Measurements from ENCODE around the gene IKZF5. TPM values are rescaled to one million over a fixed set of nuclear protein-coding genes. Genes with fewer than 3 reads are reported as not detected.

Gene IKZF5
- total and polyA plus RNA-seq, 2 experiments from 2014 or later: 6.9 to 10.5 TPM

DNA sequence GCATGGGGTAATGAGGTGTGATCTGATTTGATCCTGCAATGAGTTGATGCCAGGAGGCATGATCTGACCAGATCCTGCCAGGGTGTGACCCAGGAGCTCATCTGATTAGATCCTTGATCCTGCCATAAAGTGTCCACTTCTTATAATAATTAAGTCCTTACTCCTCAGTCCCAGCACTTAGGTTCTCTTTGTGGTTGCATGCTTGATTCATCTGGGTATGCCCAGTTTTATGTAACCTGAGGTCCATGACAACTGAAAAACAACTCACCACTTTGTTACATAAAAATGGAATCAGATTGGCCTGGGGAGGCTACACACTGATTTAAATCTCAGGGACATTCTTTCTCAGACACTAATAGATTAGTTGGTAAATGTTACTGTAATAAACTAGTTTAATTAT is 19.3 kb upstream of the IKZF5 start:
- DNase-seq (ENCODE audit: low spot score): no peak
- Histone ChIP-seq H3K27me3 (ENCODE audit: insufficient read depth) (no peaks in the 10 kb centered on the region; the same call in 1 of the 2 replicates), H3K27ac (ENCODE audit: low read depth) (no peak overlapping the region), H2AFZ (no peak overlapping the region), H3K4me1 (ENCODE audit: insufficient read depth) (peaks cover 16% of the 10 kb centered on the region), H3K36me3 (ENCODE audit: insufficient read depth) (no peaks in the 10 kb centered on the region), H3K79me2 (replicated peaks; ENCODE audit: insufficient read depth) (no peaks in the 10 kb centered on the region), H3K4me3 (no peak overlapping the region), H4K20me1 (replicated peaks; ENCODE audit: insufficient read depth) (no peaks in the 10 kb centered on the region), H3F3A (replicated peaks; ENCODE audit: low read depth) (no peaks in the 10 kb centered on the region), H3K9me2 (ENCODE audit: insufficient read depth) (0 out of 2 replicates have a peak, but pooled peaks cover 3% of the 10 kb centered on the region), H3K4me2 (no peak overlapping the region)
- Mint-ChIP-seq H3K36me3 (ENCODE audit: low read depth) (no peaks in the 10 kb centered on the region), H3K27ac (no peak overlapping the region), H3K4me3 (no peak overlapping the region), H3K4me1 (peaks cover 28% of the 10 kb centered on the region), H3K27me3 (ENCODE audit: insufficient read depth, low read depth, poor library complexity) (peaks cover 3% of the 10 kb centered on the region), H3K9me3 (no peaks in the 10 kb centered on the region)
- TF ChIP-seq JUNB (IDR thresholded peaks at IDR 0.05; ENCODE audit: unreplicated experiment) (no peak), CREB1 (CRISPR knock-in tag; IDR thresholded peaks at IDR 0.05; ENCODE audit: low read depth) (no peak), POLR2AphosphoS5 (IDR thresholded peaks at IDR 0.05; ENCODE audit: low read depth) (no peak), STAT1 (IDR thresholded peaks at IDR 0.05; ENCODE audit: unreplicated experiment) (no peak)
- ATAC-seq: no peak

GRCh38 chr10:123026302-123026701 is 17.7 kb upstream of the IKZF5 start:
- no peaks in the 10 kb centered on the region for H3K9me3 Mint-ChIP-seq
- Histone ChIP-seq H3K36me3 (ENCODE audit: insufficient read depth) (no peaks in the 10 kb centered on the region), H3K4me1 (ENCODE audit: insufficient read depth) (peaks cover 21% of the 10 kb centered on the region), H2AFZ (no peak overlapping the region), H3K9me2 (ENCODE audit: insufficient read depth) (0 out of 2 replicates have a peak, but pooled peaks cover 3% of the 10 kb centered on the region), H3K27ac (ENCODE audit: low read depth) (no peak overlapping the region), H3K4me3 (no peak overlapping the region), H3F3A (replicated peaks; ENCODE audit: low read depth) (no peaks in the 10 kb centered on the region), H4K20me1 (replicated peaks; ENCODE audit: insufficient read depth) (no peaks in the 10 kb centered on the region), H3K79me2 (replicated peaks; ENCODE audit: insufficient read depth) (no peaks in the 10 kb centered on the region), H3K4me2 (no peak overlapping the region), H3K27me3 (ENCODE audit: insufficient read depth) (peaks cover 12% of the 10 kb centered on the region)
- H3K4me1 Mint-ChIP-seq: peaks cover 37% of the 10 kb centered on the region
- no peak overlapping the region for H3K27ac Mint-ChIP-seq
- peaks cover 7% of the 10 kb centered on the region for H3K27me3 Mint-ChIP-seq (ENCODE audit: insufficient read depth, low read depth, poor library complexity)
- ATAC-seq (no peak), DNase-seq (ENCODE audit: low spot score) (no peak)
- H3K36me3 Mint-ChIP-seq (ENCODE audit: low read depth): no peaks in the 10 kb centered on the region
- H3K4me3 Mint-ChIP-seq: no peak overlapping the region
- TF ChIP-seq CTCF (conservative IDR thresholded peaks at IDR 0.05; ENCODE audit: low read depth in 2 of 2): no peak
- TF ChIP-seq JUNB (IDR thresholded peaks at IDR 0.05; ENCODE audit: unreplicated experiment): no peak
- TF ChIP-seq EZH2phosphoT487 (IDR thresholded peaks at IDR 0.05; ENCODE audit: unreplicated experiment): no peak
- TF ChIP-seq ZNF114 (CRISPR knock-in tag; IDR thresholded peaks at IDR 0.05): no peak
- TF ChIP-seq NANOG (IDR thresholded peaks at IDR 0.05; ENCODE audit: borderline replicate concordance): no peak
- TF ChIP-seq STAT1 (IDR thresholded peaks at IDR 0.05; ENCODE audit: unreplicated experiment): no peak
- TF ChIP-seq ZNF462 (CRISPR knock-in tag; IDR thresholded peaks at IDR 0.05): no peak
- no peak for TF ChIP-seq POLR2AphosphoS5 (IDR thresholded peaks at IDR 0.05; ENCODE audit: low read depth)
- TF ChIP-seq CREB1 (CRISPR knock-in tag; IDR thresholded peaks at IDR 0.05; ENCODE audit: low read depth): no peak
- no peak for TF ChIP-seq REST (IDR thresholded peaks at IDR 0.05; ENCODE audit: unreplicated experiment)
- TF ChIP-seq EZH2 (IDR thresholded peaks at IDR 0.05; ENCODE audit: low read depth, unreplicated experiment): no peak

Data from GM23338 (cell line).